GM18861 (cell line): ENCODE measurements around the gene PTPRE.

ENCODE experiments used
- ATAC-seq: cut with Tn5 transposase; IDR thresholded peaks from one replicate; pipeline ENCODE4 v1.9.1; 2021; ENCODE audit not compliant: unreplicated experiment

Gene PTPRE

GRCh38 chr10:128114901-128115300 lies 208.0 kb downstream of the PTPRE start:
- ATAC-seq: no peak

- ATAC-seq: no peak
These were observed 208.5 kb downstream of the PTPRE start for GRCh38 chr10:128115356-128115755.

GRCh38 chr10:128116187-128116586 lies 209.3 kb downstream of the PTPRE start:
- ATAC-seq: no peak

- ATAC-seq: no peak
These were observed 210.1 kb downstream of the PTPRE start for GRCh38 chr10:128116851-128117615.

- no peak for ATAC-seq
These were observed 215.0 kb downstream of the PTPRE start for GRCh38 chr10:128121750-128122412.

GRCh38 chr10:128122931-128123330 lies 216.0 kb downstream of the PTPRE start:
- ATAC-seq: no peak

- no peak for ATAC-seq
These were observed 216.9 kb downstream of the PTPRE start for GRCh38 chr10:128123846-128124245.

- ATAC-seq: no peak
These were observed 218.0 kb downstream of the PTPRE start for GRCh38 chr10:128124813-128125403.

- ATAC-seq: no peak
These were observed 218.6 kb downstream of the PTPRE start for GRCh38 chr10:128125416-128125943.

GRCh38 chr10:128125944-128126764 lies 219.3 kb downstream of the PTPRE start, which contains the start of gene MKI67:
MKI67 (minus strand) TSS chr10:128126423; CDS start chr10:128125667, 756 bp downstream.
- peak; percentile 69 for ATAC-seq

- ATAC-seq: no peak
These were observed 221.7 kb downstream of the PTPRE start for GRCh38 chr10:128128582-128128981.

- ATAC-seq: no peak
These were observed 223.1 kb downstream of the PTPRE start for GRCh38 chr10:128130051-128130450.
